Fibroblast of skin of abdomen (primary cell): ENCODE results near the gene ITGA6.
A peak's percentile ranks its signal among the peaks of the same experiment; 100 is the strongest.

Experiments
- DNase-seq: peaks from one replicate; pipeline ENCODE4 v3.0.0-alpha.2; 2013

Gene ITGA6

GRCh38 chr2:172442072-172442895, 14.9 kb downstream of the ITGA6 start:
- peak; percentile 71 for DNase-seq

- no peak for DNase-seq
These were observed 18.5 kb downstream of the ITGA6 start for GRCh38 chr2:172445851-172446250.

GRCh38 chr2:172446474-172447063, 19.2 kb downstream of the ITGA6 start:
- no peak for DNase-seq

- DNase-seq = no peak
These were observed 20.6 kb downstream of the ITGA6 start for GRCh38 chr2:172447811-172448493.

GRCh38 chr2:172448544-172449267, 21.3 kb downstream of the ITGA6 start:
- DNase-seq = no peak

- peak; percentile 43 for DNase-seq
These were observed 22.6 kb downstream of the ITGA6 start for GRCh38 chr2:172449911-172450550.

- no peak for DNase-seq
These were observed 24.5 kb downstream of the ITGA6 start for GRCh38 chr2:172451923-172452322.

GRCh38 chr2:172452845-172453244, 25.5 kb downstream of the ITGA6 start:
- DNase-seq = no peak

GRCh38 chr2:172454404-172455120, 27.2 kb downstream of the ITGA6 start:
- no peak for DNase-seq

GRCh38 chr2:172455121-172455515, 27.7 kb downstream of the ITGA6 start:
- DNase-seq = no peak

GRCh38 chr2:172456002-172456401, 28.6 kb downstream of the ITGA6 start:
- DNase-seq = no peak

- peak; percentile 49 for DNase-seq
These were observed 30.1 kb downstream of the ITGA6 start for GRCh38 chr2:172457536-172457935.

GRCh38 chr2:172458561-172459124, 31.3 kb downstream of the ITGA6 start:
- DNase-seq = no peak

- peak; percentile 49 for DNase-seq
These were observed 33.4 kb downstream of the ITGA6 start for GRCh38 chr2:172460780-172461201.

- peak; percentile 31 for DNase-seq
These were observed 34.4 kb downstream of the ITGA6 start for GRCh38 chr2:172461591-172462372.

- no peak for DNase-seq
These were observed 35.0 kb downstream of the ITGA6 start for GRCh38 chr2:172462373-172462848.

GRCh38 chr2:172462849-172463381, 35.5 kb downstream of the ITGA6 start:
- DNase-seq = no peak

GRCh38 chr2:172464400-172465129, 37.2 kb downstream of the ITGA6 start:
- DNase-seq = no peak
